Calu3 (cell line): ENCODE data around the gene HACD2. TPM values are rescaled to one million over a fixed set of nuclear protein-coding genes. Genes with fewer than 3 reads are reported as not detected.

Experiments used
- BruUV-seq: library from RNA; stranded (reverse); fragments of 400-500 nt; replicated peaks from 2 replicates; lab custom pipeline; 2021; lab: Mats Ljungman, UMichigan
- CTCF ChIA-PET: fragments of 300-600 bp; sonication (Branson Sonifier 250); formaldehyde crosslinking; loops from one replicate; lab custom pipeline; 2022; ENCODE audit warnings: antibody characterized with exemption; lab: Charles Lee
- DNase-seq: peaks from one replicate; pipeline ENCODE4 v3.0.0; 2022
- H3K27ac Mint-ChIP-seq: one replicate; pipeline ENCODE4 v1.8.0; 2022; ENCODE audit warnings: mixed read lengths; ENCODE audit not compliant: unreplicated experiment
- H3K27me3 Mint-ChIP-seq: one replicate; pipeline ENCODE4 v1.8.0; 2022; ENCODE audit warnings: mixed read lengths; ENCODE audit not compliant: unreplicated experiment
- H3K36me3 Mint-ChIP-seq: one replicate; pipeline ENCODE4 v1.8.0; 2022; ENCODE audit warnings: mild to moderate bottlenecking, moderate library complexity, mixed read lengths; ENCODE audit not compliant: insufficient read depth, unreplicated experiment
- H3K4me1 Mint-ChIP-seq: one replicate; pipeline ENCODE4 v1.8.0; 2022; ENCODE audit warnings: mild to moderate bottlenecking, low read depth, mixed read lengths; ENCODE audit not compliant: unreplicated experiment
- H3K4me3 Mint-ChIP-seq: one replicate; pipeline ENCODE4 v1.8.0; 2022; ENCODE audit warnings: mild to moderate bottlenecking, low read depth, moderate library complexity, mixed read lengths; ENCODE audit not compliant: unreplicated experiment
- H3K9me3 Mint-ChIP-seq: one replicate; pipeline ENCODE4 v1.8.0; 2022; ENCODE audit warnings: low read depth, mixed read lengths; ENCODE audit not compliant: unreplicated experiment
- CTCF ChIP-seq: fragments of 200-600 bp; IDR thresholded peaks from one replicate; pipeline ENCODE4 v1.8.0; 2022; ENCODE audit warnings: antibody characterized with exemption; ENCODE audit not compliant: unreplicated experiment
- intact Hi-C: fragments of 100-400 bp; cut with micrococcal nuclease; formaldehyde crosslinking; loops from one replicate; pipeline ENCODE4 v1.10.0; 2022; ENCODE audit not compliant: unreplicated experiment
- total RNA-seq: library from RNA; stranded (reverse); gene quantifications from 2 replicates; pipeline ENCODE4 v1.2.3, GENCODE V29; 2022

HACD2 gene
- total RNA-seq, 1 experiment from 2014 or later, result 69.0 TPM

GRCh38 chr3:123626881-123627280 lies 42.0 kb upstream of the HACD2 start:
- peaks cover 11% of the 10 kb centered on the region for H3K36me3 Mint-ChIP-seq
- TF ChIP-seq CTCF, result no peak
- CTCF ChIA-PET, result interaction anchor here (0.6 kb wide), 1 partner anchor 58 kb away, joined by 5 read pairs; no protein-coding TSS in a partner anchor

GRCh38 chr3:123624302-123624701 lies 39.4 kb upstream of the HACD2 start:
- Mint-ChIP-seq H3K4me3 (no peak overlapping the region), H3K4me1 (peaks cover 1% of the 10 kb centered on the region), H3K36me3 (peaks cover 10% of the 10 kb centered on the region), H3K27ac (no peak overlapping the region), H3K27me3 (no peaks in the 10 kb centered on the region), H3K9me3 (no peaks in the 10 kb centered on the region)
- intact Hi-C loops, result no loop called here
- CTCF ChIA-PET, result no interaction called here
- BruUV-seq, result no TSS peak
- no peak for DNase-seq
- TF ChIP-seq CTCF, result no peak

More at GRCh38 chr3:123626881-123627280, 42.0 kb upstream of the HACD2 start:
- no peaks in the 10 kb centered on the region for H3K27me3 Mint-ChIP-seq
- no peak overlapping the region for H3K4me3 Mint-ChIP-seq
- intact Hi-C loops, result no loop called here
- DNase-seq, result no peak
- no peaks in the 10 kb centered on the region for H3K4me1 Mint-ChIP-seq
- no peak overlapping the region for H3K27ac Mint-ChIP-seq
- BruUV-seq, result no TSS peak
- no peaks in the 10 kb centered on the region for H3K9me3 Mint-ChIP-seq

GRCh38 chr3:123623346-123623880 lies 38.6 kb upstream of the HACD2 start:
- TF ChIP-seq CTCF, result no peak
- no peaks in the 10 kb centered on the region for H3K27me3 Mint-ChIP-seq
- no peak overlapping the region for H3K4me3 Mint-ChIP-seq
- DNase-seq, result no peak
- intact Hi-C loops, result no loop called here
- CTCF ChIA-PET, result interaction anchor here (0.6 kb wide), 1 partner anchor 57 kb away, joined by 5 read pairs; no protein-coding TSS in a partner anchor
- H3K4me1 Mint-ChIP-seq, result peaks cover 10% of the 10 kb centered on the region
- H3K27ac Mint-ChIP-seq, result no peak overlapping the region
- no TSS peak for BruUV-seq
- peaks cover 10% of the 10 kb centered on the region for H3K36me3 Mint-ChIP-seq
- H3K9me3 Mint-ChIP-seq, result no peaks in the 10 kb centered on the region

GRCh38 chr3:123622766-123623165 lies 37.9 kb upstream of the HACD2 start:
- intact Hi-C loops, result no loop called here
- Mint-ChIP-seq H3K9me3 (no peaks in the 10 kb centered on the region), H3K4me3 (no peak overlapping the region), H3K36me3 (peaks cover 10% of the 10 kb centered on the region), H3K27ac (no peak overlapping the region), H3K27me3 (no peaks in the 10 kb centered on the region), H3K4me1 (peaks cover 14% of the 10 kb centered on the region)
- no TSS peak for BruUV-seq
- DNase-seq, result no peak
- TF ChIP-seq CTCF, result no peak
- CTCF ChIA-PET, result interaction anchor here (0.6 kb wide), 1 partner anchor 58 kb away, joined by 5 read pairs; no protein-coding TSS in a partner anchor
